Aorta (tissue), 5 donors: ENCODE results near the gene NAALADL2. TPM values are rescaled to one million over a fixed set of nuclear protein-coding genes. Genes with fewer than 3 reads are reported as not detected.
"Not testable (repeated sequence)": the region's sequence is repeated elsewhere in the genome, so short reads cannot be mapped to it uniquely, and the experiment has no call there.

Source experiments
- ATAC-seq: fragments of 200-7000 bp; cut with Tn5 transposase; one replicate; pipeline ENCODE4 v1.9.1; 2022; ENCODE audit warnings: moderate library complexity; ENCODE audit not compliant: low FRiP score
- DNase-seq, 2 donors: peaks; one replicate each; pipeline ENCODE4 v3.0.0-alpha.2; 2020
- H3K27ac ChIP-seq, 2 donors: one replicate each; pipeline ENCODE4 v1.5.1; 2013; ENCODE audit warnings: low read length in 2 of 2, mild to moderate bottlenecking in 2 of 2, moderate library complexity in 2 of 2, control low read depth in 1 of 2, inconsistent platforms in 1 of 2, low read depth in 1 of 2
- H3K27me3 ChIP-seq, 2 donors: one replicate each; pipeline ENCODE4 v1.6.1; 2013; ENCODE audit warnings: control low read depth in 1 of 2, low read length in 1 of 2, mild to moderate bottlenecking in 1 of 2, moderate library complexity in 1 of 2; ENCODE audit not compliant: insufficient read depth in 2 of 2, control insufficient read depth in 1 of 2
- H3K36me3 ChIP-seq, 2 donors: one replicate each; pipeline ENCODE4 v1.6.1; 2013; ENCODE audit warnings: control low read depth in 1 of 2, low read length in 1 of 2, mild to moderate bottlenecking in 1 of 2; ENCODE audit not compliant: insufficient read depth in 2 of 2, control insufficient read depth in 1 of 2
- H3K4me1 ChIP-seq, 2 donors: one replicate each; pipeline ENCODE4 v1.6.1; 2013; ENCODE audit warnings: low read length in 2 of 2, control low read depth in 1 of 2, mild to moderate bottlenecking in 1 of 2, moderate library complexity in 1 of 2; ENCODE audit not compliant: insufficient read depth in 2 of 2, control insufficient read depth in 1 of 2
- H3K4me3 ChIP-seq, 2 donors: one replicate each; pipeline ENCODE4 v1.5.1; 2013; ENCODE audit warnings: low read length in 2 of 2, control low read depth in 1 of 2, mild to moderate bottlenecking in 1 of 2
- H3K9me3 ChIP-seq: one replicate; pipeline ENCODE4 v1.6.1; 2013; ENCODE audit warnings: mild to moderate bottlenecking, low read length; ENCODE audit not compliant: control insufficient read depth
- WGBS, 2 donors: extraction: QIAGEN DNeasy Blood & Tissue Kit; methylation state at CpG; one replicate each; pipeline ENCODE4 v1.1.7; 2013; 5-methylcytosine and 5-hydroxymethylcytosine counted together
- intact Hi-C, 2 donors: fragments of 100-400 bp; cut with DNase I; formaldehyde crosslinking; loops; one replicate each; pipeline versions ENCODE4 v1.14.2 to v1.15.0; 2022
- polyA plus RNA-seq, 2 donors: library from polyadenylated mRNA; stranded (reverse); fragments of 200-250 nt; gene quantifications; one replicate each; pipeline ENCODE4 v1.2.3, GENCODE V29; 2013
- total RNA-seq, 2 donors: library from RNA; stranded (reverse); fragmentation: NEBNext Ultra II Directional; extraction: Animal tissue kit (Norgen Biotek cat#: 25700); gene quantifications; one replicate each; pipeline ENCODE4 v1.2.1, GENCODE V29; 2021
- donor health status: healthy with polysubstance abuse.
- donor health status: Bipolar disorder and iron deficiency.
- donor health status: DM: no; HTN: no; CAD: no.
- donor health status: DM: no; HTN: no; CAD: no.
- donor health status: DM: yes; HTN: yes; CAD: no.

NAALADL2 gene
- total and polyA plus RNA-seq, 4 donors = 4.3 to 29.8 (median 11.9) TPM

- intact Hi-C loops = no loop called here
- Histone ChIP-seq H3K36me3 (no peaks in the 10 kb centered on the region), H3K4me1 (no peaks in the 10 kb centered on the region), H3K27me3 (no peaks in the 10 kb centered on the region), H3K27ac (no peak overlapping the region), H3K4me3 (no peak overlapping the region), H3K9me3 (no peaks in the 10 kb centered on the region)
- no peak for DNase-seq
- WGBS, 2 donors = 37 to 41% methylated on average over 3 of the region's 3 CpGs
- ATAC-seq = no peak
Observed at GRCh38 chr3:175077216-175077615, 218.1 kb downstream of the NAALADL2 start.

- no peak overlapping the region for H3K27ac ChIP-seq
- ATAC-seq (no peak), DNase-seq (no peak)
- H3K36me3 ChIP-seq = no peaks in the 10 kb centered on the region
- no peak overlapping the region for H3K4me3 ChIP-seq
- H3K9me3 ChIP-seq = no peaks in the 10 kb centered on the region
- H3K4me1 ChIP-seq = no peaks in the 10 kb centered on the region
- intact Hi-C loops = no loop called here
- H3K27me3 ChIP-seq = no peaks in the 10 kb centered on the region
Observed at GRCh38 chr3:175082631-175083030, 223.5 kb downstream of the NAALADL2 start.

DNA sequence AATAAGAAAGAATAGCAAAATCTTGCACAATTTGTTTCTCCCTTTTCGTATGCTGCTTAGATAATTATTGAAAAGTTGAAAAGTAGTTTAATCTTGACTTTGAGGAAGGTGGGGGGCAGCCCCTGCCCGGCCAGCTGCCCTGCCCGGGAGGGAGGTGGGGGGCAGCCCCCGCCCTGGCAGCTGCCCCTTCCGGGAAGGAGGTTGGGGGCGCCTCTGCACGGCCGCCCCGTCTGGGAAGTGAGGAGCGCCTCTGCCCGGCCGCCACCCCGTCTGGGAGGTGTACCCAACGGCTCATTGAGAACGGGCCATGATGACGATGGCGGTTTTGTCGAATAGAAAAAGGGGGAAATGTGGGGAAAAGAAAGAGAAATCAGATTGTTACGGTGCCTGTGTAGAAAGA lies 228.0 kb downstream of the NAALADL2 start:
- ATAC-seq, H3K27me3 ChIP-seq, H3K9me3 ChIP-seq, H3K36me3 ChIP-seq, H3K4me3 ChIP-seq, H3K4me1 ChIP-seq, intact Hi-C loops, H3K27ac ChIP-seq: not testable (repeated sequence)
- DNase-seq = peak in 1 of 2 donors; percentile 34
- WGBS, 2 donors = 94 to 95% methylated on average over 19 of the region's 19 CpGs

- H3K36me3 ChIP-seq = no peaks in the 10 kb centered on the region
- intact Hi-C loops = no loop called here
- 61 to 66% methylated on average over 3 of the region's 3 CpGs for WGBS, 2 donors
Observed at GRCh38 chr3:175088766-175089380, 229.7 kb downstream of the NAALADL2 start.

GRCh38 chr3:175091426-175092114 lies 232.4 kb downstream of the NAALADL2 start:
- Histone ChIP-seq H3K27ac (no peak overlapping the region), H3K4me1 (no peaks in the 10 kb centered on the region), H3K4me3 (no peak overlapping the region), H3K9me3 (no peaks in the 10 kb centered on the region), H3K27me3 (no peaks in the 10 kb centered on the region), H3K36me3 (no peaks in the 10 kb centered on the region)
- intact Hi-C loops = no loop called here
- WGBS, 2 donors = 83 to 85% methylated on average over 7 of the region's 7 CpGs
- ATAC-seq (no peak), DNase-seq (no peak)

More at GRCh38 chr3:175088766-175089380, 229.7 kb downstream of the NAALADL2 start:
- H3K4me1 ChIP-seq = no peaks in the 10 kb centered on the region
- no peak for DNase-seq
- no peak for ATAC-seq
- H3K9me3 ChIP-seq = no peaks in the 10 kb centered on the region
- H3K27me3 ChIP-seq = no peaks in the 10 kb centered on the region
- no peak overlapping the region for H3K4me3 ChIP-seq
- H3K27ac ChIP-seq = no peak overlapping the region

DNA sequence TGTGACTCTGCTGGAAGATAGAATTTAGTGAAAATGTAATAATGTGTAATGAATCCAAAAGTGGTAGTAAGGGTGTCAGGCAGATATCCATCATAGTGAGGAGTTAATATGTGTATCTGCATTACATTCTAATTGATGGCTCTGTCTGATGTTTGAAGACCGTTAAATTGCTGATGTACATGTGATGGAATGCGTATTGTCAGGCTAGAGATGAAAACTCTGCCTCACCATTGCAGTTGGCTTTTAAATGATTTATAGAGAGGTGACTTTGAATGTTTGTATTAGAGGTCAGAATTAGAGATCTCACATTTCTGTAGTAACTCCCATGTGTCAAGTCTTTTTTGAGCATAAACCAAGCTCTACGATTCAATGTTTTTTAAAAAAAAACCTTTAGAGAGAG lies 234.6 kb downstream of the NAALADL2 start:
- H3K4me3 ChIP-seq = no peak overlapping the region
- ATAC-seq (no peak), DNase-seq (no peak)
- intact Hi-C loops = no loop called here
- no peaks in the 10 kb centered on the region for H3K9me3 ChIP-seq
- no peak overlapping the region for H3K27ac ChIP-seq
- no peaks in the 10 kb centered on the region for H3K27me3 ChIP-seq
- 68 to 74% methylated on average over 3 of the region's 3 CpGs for WGBS, 2 donors
- H3K4me1 ChIP-seq = no peaks in the 10 kb centered on the region
- no peaks in the 10 kb centered on the region for H3K36me3 ChIP-seq

DNA sequence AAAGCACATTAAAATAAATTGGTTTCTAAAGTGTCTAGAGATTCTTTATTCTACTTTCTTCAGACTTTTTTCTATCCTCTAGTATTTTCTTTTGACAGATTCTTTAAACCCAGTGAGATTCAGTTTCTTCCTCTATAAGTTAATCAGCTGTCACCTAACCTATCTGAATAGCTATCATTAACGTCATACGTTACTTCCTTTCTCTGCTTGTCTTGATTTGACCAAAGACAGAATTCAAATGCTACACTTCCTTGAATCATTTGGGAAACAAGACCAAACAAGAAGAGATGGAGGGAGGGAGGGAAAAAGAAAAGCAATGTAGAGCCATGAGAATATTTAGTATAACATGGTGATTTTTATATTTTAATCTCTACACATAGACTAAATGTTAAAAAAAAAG lies 235.2 kb downstream of the NAALADL2 start:
- Histone ChIP-seq H3K36me3 (no peaks in the 10 kb centered on the region), H3K9me3 (no peaks in the 10 kb centered on the region), H3K27ac (no peak overlapping the region), H3K4me1 (no peaks in the 10 kb centered on the region), H3K4me3 (no peak overlapping the region), H3K27me3 (no peaks in the 10 kb centered on the region)
- WGBS, 2 donors = 66 to 90% methylated on average over 2 of the region's 2 CpGs
- no peak for ATAC-seq
- intact Hi-C loops = no loop called here
- DNase-seq = no peak

DNA sequence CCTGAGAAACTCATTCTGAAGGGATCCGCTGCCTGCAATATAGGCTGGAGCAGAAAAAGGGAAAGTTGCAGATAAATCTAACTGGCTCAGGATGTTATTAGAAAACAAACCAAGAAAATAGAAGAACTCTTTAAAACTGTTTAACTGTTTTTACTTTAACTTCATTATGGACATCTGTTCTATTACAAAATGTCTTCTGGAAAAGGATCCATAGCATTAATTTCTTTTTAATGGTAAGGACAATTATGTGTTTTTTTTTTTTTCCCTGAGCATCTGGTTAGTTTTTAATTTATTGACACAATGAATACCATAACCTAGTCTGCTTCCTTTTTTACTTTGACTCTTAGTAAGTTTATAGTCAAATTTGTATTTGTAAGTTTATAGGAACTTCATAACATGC lies 239.5 kb downstream of the NAALADL2 start:
- DNase-seq = no peak
- no peak overlapping the region for H3K4me3 ChIP-seq
- intact Hi-C loops = no loop called here
- H3K27ac ChIP-seq = no peak overlapping the region
- 93 to 98% methylated on average over 1 of the region's 1 CpG for WGBS, 2 donors
- no peaks in the 10 kb centered on the region for H3K9me3 ChIP-seq
- H3K27me3 ChIP-seq = no peaks in the 10 kb centered on the region
- no peak for ATAC-seq
- no peaks in the 10 kb centered on the region for H3K36me3 ChIP-seq
- no peaks in the 10 kb centered on the region for H3K4me1 ChIP-seq

- ATAC-seq (no peak), DNase-seq (no peak)
- intact Hi-C loops = no loop called here
- WGBS, 2 donors = 40 to 54% methylated on average over 1 of the region's 1 CpG
- Histone ChIP-seq H3K4me3 (no peak overlapping the region), H3K9me3 (no peaks in the 10 kb centered on the region), H3K36me3 (no peaks in the 10 kb centered on the region), H3K4me1 (no peaks in the 10 kb centered on the region), H3K27ac (no peak overlapping the region), H3K27me3 (no peaks in the 10 kb centered on the region)
Observed at GRCh38 chr3:175102161-175102560, 243.0 kb downstream of the NAALADL2 start.
